ENCODE measurements around the gene APH1A. TPM values are rescaled to one million over a fixed set of nuclear protein-coding genes. Genes with fewer than 3 reads are reported as not detected.
"Not testable (repeated sequence)": the region's sequence is repeated elsewhere in the genome, so short reads cannot be mapped to it uniquely, and the experiment has no call there.

APH1A gene
- 87.9 TPM for polyA plus RNA-seq (2013, experiment 1 of 2; ENCODE audit: insufficient read length)
- 89.7 TPM for polyA plus RNA-seq (2013, experiment 2 of 2; ENCODE audit: insufficient read length)

GRCh38 chr1:150268705-150269403 is at the start of gene APH1A:
APH1A (minus strand) TSS chr1:150269016; CDS start chr1:150268810, 206 bp downstream.
- DNase-seq = peak; percentile 98

- not testable (repeated sequence) for DNase-seq
Observed at GRCh38 chr1:150314691-150315090, 45.9 kb upstream of the APH1A start.

GRCh38 chr1:150311762-150312161 is 42.9 kb upstream of the APH1A start:
- DNase-seq = no peak

GRCh38 chr1:150309758-150310508 is 41.1 kb upstream of the APH1A start:
- DNase-seq = no peak

- DNase-seq = not testable (repeated sequence)
Observed at GRCh38 chr1:150308585-150308984, 39.8 kb upstream of the APH1A start.

GRCh38 chr1:150302902-150303301 is 34.1 kb upstream of the APH1A start:
- no peak for DNase-seq

- no peak for DNase-seq
Observed at GRCh38 chr1:150302338-150302737, 33.5 kb upstream of the APH1A start.

- no peak for DNase-seq
Observed at GRCh38 chr1:150299716-150300115, 30.9 kb upstream of the APH1A start.

- DNase-seq = no peak
Observed at GRCh38 chr1:150295476-150295875, 26.7 kb upstream of the APH1A start.

GRCh38 chr1:150293433-150294253 is 24.8 kb upstream of the APH1A start, which contains the start of gene MRPS21:
MRPS21 (plus strand) TSS chr1:150293861; CDS start chr1:150294367, 506 bp downstream.
- peak; percentile 89 for DNase-seq

- DNase-seq = no peak
Observed at GRCh38 chr1:150288822-150289221, 20.0 kb upstream of the APH1A start.

GRCh38 chr1:150288382-150288781 is 19.6 kb upstream of the APH1A start:
- no peak for DNase-seq

- DNase-seq = no peak
Observed at GRCh38 chr1:150283260-150283659, 14.4 kb upstream of the APH1A start.

- no peak for DNase-seq
Observed at GRCh38 chr1:150282558-150282958, 13.7 kb upstream of the APH1A start.

GRCh38 chr1:150281758-150282557 is 13.1 kb upstream of the APH1A start, which contains the start of gene CIART:
CIART (plus strand) TSS chr1:150282554; CDS start chr1:150283268, 714 bp downstream.
- peak; percentile 100 for DNase-seq

- peak; percentile 74 for DNase-seq
Observed at GRCh38 chr1:150281221-150281757, 12.5 kb upstream of the APH1A start.

- no peak for DNase-seq
Observed at GRCh38 chr1:150280138-150280707, 11.4 kb upstream of the APH1A start.

GRCh38 chr1:150273311-150273710 is 4.5 kb upstream of the APH1A start:
- no peak for DNase-seq

- DNase-seq = no peak
Observed at GRCh38 chr1:150271291-150271959, 2.6 kb upstream of the APH1A start.

- DNase-seq = no peak
Observed at GRCh38 chr1:150269451-150269850, 635 bp upstream of the APH1A start.

- DNase-seq = no peak
Observed at GRCh38 chr1:150268340-150268704, 494 bp downstream of the APH1A start.
